ENCODE measurements around the gene STAT6. TPM values are rescaled to one million over a fixed set of nuclear protein-coding genes. Genes with fewer than 3 reads are reported as not detected.
"Not testable (repeated sequence)": the region's sequence is repeated elsewhere in the genome, so short reads cannot be mapped to it uniquely, and the experiment has no call there.

STAT6 gene
- total and polyA plus RNA-seq, 8 donors, result 137 to 237 (median 173) TPM

- no peaks in the 10 kb centered on the region for H3K36me3 ChIP-seq
- ATAC-seq, result no peak
- H3K27ac ChIP-seq, result peak overlapping the region; percentile 88 to 96
- DNase-seq, result no peak
- peaks cover 0 to 62% of the 10 kb centered on the region in 2 donors for H3K27me3 ChIP-seq
- intact Hi-C loops (cut with DNase I), result loop anchor here in 1 of 2 donors (10.0 kb wide), 1 partner anchor 58 kb away; no protein-coding TSS in a partner anchor
- TF ChIP-seq CTCF (IDR thresholded peaks at IDR 0.05), result no peak
- H3K9me3 ChIP-seq, result no peaks in the 10 kb centered on the region
- H3K4me3 ChIP-seq, result no peak overlapping the region
- H3K4me1 ChIP-seq, result peaks cover 7 to 31% of the 10 kb centered on the region in 2 donors
These were observed 15.4 kb upstream of the STAT6 start for GRCh38 chr12:57126561-57126960.

- ATAC-seq (no peak), DNase-seq (no peak)
- no peaks in the 10 kb centered on the region for H3K36me3 ChIP-seq
- no peaks in the 10 kb centered on the region for H3K9me3 ChIP-seq
- peaks cover 0 to 61% of the 10 kb centered on the region in 2 donors for H3K27me3 ChIP-seq
- no peak overlapping the region for H3K4me3 ChIP-seq
- intact Hi-C loops (cut with DNase I), result loop anchor here in 1 of 2 donors (10.0 kb wide), 1 partner anchor 59 kb away; no protein-coding TSS in a partner anchor
- H3K27ac ChIP-seq, result no peak overlapping the region
- TF ChIP-seq CTCF (IDR thresholded peaks at IDR 0.05), result no peak
- H3K4me1 ChIP-seq, result peaks cover 7 to 26% of the 10 kb centered on the region in 2 donors
These were observed 14.9 kb upstream of the STAT6 start for GRCh38 chr12:57126061-57126460.

- peak; percentile 43 for ATAC-seq
- intact Hi-C loops (cut with DNase I), result loop anchor here (5.0 to 10.0 kb wide), 2 partner anchors 58 to 60 kb away; no protein-coding TSS in a partner anchor
- peak in 3 of 4 donors; percentile 66 to 81 (median 73) for DNase-seq
These were observed 13.2 kb upstream of the STAT6 start for GRCh38 chr12:57124261-57124877.

GRCh38 chr12:57123813-57124212 lies 12.7 kb upstream of the STAT6 start:
- no peak for TF ChIP-seq CTCF (IDR thresholded peaks at IDR 0.05)
- H3K27ac ChIP-seq, result no peak overlapping the region
- intact Hi-C loops (cut with DNase I), result loop anchor here (5.0 to 10.0 kb wide), 2 partner anchors 58 to 61 kb away; no protein-coding TSS in a partner anchor
- no peaks in the 10 kb centered on the region for H3K36me3 ChIP-seq
- H3K27me3 ChIP-seq, result peaks cover 0 to 39% of the 10 kb centered on the region in 2 donors
- no peak for DNase-seq
- H3K4me3 ChIP-seq, result no peak overlapping the region
- no peak for ATAC-seq
- H3K9me3 ChIP-seq, result no peaks in the 10 kb centered on the region
- peaks cover 4 to 26% of the 10 kb centered on the region in 2 donors for H3K4me1 ChIP-seq

More at GRCh38 chr12:57124261-57124877, 13.2 kb upstream of the STAT6 start:
- H3K9me3 ChIP-seq, result no peaks in the 10 kb centered on the region
- H3K36me3 ChIP-seq, result no peaks in the 10 kb centered on the region
- H3K27me3 ChIP-seq, result peaks cover 0 to 44% of the 10 kb centered on the region in 2 donors
- H3K4me1 ChIP-seq, result peaks cover 4 to 24% of the 10 kb centered on the region in 2 donors
- TF ChIP-seq CTCF (IDR thresholded peaks at IDR 0.05), result peak; percentile 93 to 94
- no peak overlapping the region for H3K4me3 ChIP-seq
- no peak overlapping the region for H3K27ac ChIP-seq

GRCh38 chr12:57120718-57121117 lies 9.6 kb upstream of the STAT6 start:
- not testable (repeated sequence) for H3K4me3 ChIP-seq, H3K9me3 ChIP-seq, ATAC-seq, H3K36me3 ChIP-seq, H3K27me3 ChIP-seq, DNase-seq, H3K27ac ChIP-seq
- H3K4me1 ChIP-seq, result peaks cover 4 to 14% of the 10 kb centered on the region in 2 donors
- intact Hi-C loops (cut with DNase I), result loop anchor here (5.0 to 10.0 kb wide), 2 partner anchors 62 to 64 kb away; no protein-coding TSS in a partner anchor

All from left lung (tissue), 10 donors.